LoVo (cell line): ENCODE measurements around the gene CTDSP2.

ENCODE experiments used
- DNase-seq: peaks from one replicate; pipeline ENCODE4 v3.0.0-alpha.2; 2016; ENCODE audit warnings: low spot score

CTDSP2 gene

DNA sequence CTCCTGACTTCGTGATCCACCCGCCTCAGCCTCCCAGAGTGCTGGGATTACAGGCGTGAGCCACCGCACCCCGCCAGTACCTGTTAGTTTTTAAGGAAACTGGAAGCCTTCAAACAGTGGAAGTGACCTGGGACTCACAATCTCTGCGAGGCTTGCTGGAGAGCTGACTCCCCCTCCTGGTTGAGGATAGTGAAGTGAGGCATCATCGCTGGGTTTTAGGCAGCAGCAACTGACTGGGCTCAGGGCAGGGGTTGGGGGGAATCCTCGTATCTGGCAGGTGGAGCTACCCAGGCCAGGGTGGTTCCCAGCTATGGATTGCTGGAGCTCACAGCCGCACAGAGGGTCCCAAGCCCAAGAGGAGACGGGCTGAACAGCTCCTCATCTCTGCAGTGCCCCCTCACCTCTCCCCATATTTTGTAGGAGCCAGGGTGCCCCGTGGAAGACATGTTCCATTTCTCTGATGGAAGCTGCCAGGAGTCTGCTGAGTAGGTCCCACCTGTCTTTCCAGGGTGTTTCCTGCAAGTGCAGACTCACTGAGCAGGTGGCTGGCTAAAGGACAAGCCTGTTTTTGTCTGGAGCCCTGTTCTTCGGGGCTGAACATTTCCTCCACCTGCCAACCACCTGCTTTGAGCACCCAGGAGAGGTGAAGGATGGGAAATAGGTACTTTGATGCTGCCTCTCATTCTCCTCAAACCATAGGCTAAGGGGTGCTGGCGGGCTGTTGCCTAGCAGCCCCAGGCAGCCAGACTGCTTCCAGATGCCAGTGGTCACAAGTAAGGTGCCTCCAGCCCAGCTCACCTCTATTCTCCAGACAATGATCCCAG is 31.1 kb downstream of the CTDSP2 start:
- no peak for DNase-seq

- DNase-seq: no peak
Measured at GRCh38 chr12:57813971-57814772, 32.4 kb downstream of the CTDSP2 start.

DNA sequence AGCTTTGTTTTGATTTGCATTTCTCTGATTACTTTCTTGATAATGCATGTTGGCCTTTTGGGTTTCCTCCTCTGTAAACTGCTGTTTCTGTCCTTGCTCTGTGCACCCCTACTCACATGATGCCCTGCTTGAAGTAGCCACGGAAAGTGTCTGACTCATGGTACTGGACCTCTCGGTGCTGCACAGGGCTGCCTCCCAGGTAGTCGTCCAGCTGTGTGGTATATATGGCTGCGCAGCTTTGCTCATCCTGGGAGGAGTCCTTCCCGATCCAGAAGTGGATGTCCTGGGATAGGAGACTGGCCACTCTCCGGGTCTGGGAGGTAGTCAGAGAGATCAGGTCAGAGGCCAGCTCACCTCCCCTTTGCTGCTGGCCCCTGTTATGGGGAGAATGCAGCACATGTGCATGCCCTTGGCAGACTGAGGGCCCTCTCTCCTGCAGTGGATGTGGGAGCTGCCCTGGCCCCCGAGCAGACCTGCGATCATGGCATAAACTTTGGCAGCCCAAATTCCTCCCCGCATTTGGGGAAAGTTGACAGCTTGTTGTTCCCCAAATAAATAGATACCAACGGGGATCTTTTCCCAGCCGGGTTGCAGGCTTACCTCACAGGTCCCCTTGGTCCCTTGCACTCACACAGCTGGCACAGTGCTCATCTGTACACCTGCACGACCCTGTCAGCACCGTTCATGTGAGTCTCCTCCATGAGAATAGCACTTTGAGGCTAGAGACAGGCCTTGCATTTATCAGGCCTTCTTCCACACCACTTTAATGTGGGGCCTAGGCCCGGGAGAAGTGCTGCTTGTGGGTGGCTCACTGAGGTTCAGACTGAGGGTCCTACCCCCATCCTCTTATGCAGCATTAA is 33.2 kb downstream of the CTDSP2 start:
- no peak for DNase-seq

- DNase-seq: no peak
Measured at GRCh38 chr12:57811028-57811755, 35.3 kb downstream of the CTDSP2 start.

DNA sequence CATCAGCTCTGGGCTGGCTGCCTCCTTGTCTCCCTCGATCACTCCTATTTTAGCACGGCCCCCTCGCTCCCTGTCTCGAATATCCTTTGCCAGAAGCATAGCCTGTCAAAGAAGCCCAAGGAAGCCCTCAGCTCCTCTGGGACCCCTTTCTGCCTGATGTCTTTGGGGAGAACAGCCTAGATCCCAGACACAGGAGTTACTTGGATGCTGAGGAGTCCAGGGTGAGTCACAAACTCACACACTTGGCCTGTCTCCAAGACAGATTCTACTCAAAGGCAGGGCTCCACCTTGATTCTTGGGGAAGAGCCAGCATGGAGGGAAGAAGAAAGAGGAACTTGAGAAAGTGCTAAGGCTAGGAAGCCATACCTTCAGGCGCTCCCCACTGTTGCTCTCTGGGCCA is 36.1 kb downstream of the CTDSP2 start:
- DNase-seq: peak; percentile 84

DNA sequence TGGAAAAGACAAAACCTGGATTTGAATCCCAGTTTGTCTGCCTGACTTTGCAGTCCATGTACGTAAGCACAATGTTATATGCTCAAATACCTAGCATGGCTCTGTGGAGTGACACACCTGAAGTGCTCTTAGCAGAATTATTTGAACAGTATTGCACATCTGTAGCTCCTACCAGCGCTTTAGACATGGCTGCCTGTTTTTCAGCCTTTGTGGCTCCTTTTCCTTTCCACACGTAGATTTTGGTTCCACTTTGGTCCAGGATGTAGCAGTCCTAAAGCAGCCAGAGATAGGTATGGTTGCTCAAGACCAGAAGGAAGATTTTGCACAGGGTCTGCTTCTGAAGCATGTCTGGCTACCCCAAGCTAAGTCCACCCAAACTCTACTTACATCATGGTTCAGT is 37.1 kb downstream of the CTDSP2 start:
- DNase-seq: no peak

- DNase-seq: no peak
Measured at GRCh38 chr12:57808351-57808750, 38.2 kb downstream of the CTDSP2 start.

DNA sequence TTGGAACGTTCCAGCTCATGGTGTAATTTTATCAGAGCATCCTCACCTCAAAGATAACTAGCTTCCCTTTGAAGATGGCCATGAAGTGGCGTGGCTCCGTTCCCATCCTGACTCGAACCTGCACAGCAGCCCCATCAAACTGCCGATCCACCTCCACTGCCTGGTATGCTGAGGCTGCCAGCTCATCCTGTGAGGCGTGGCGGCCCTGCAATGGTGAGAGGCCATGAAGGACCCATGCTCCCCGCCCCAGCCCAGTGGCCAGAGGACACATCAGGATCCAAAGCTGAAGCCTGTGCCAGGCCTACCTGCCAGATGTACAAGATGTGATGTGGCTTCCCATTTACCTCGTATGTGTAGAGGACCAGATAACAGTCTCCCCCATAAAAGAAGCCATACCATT is 39.2 kb downstream of the CTDSP2 start:
- no peak for DNase-seq

- DNase-seq: no peak
Measured at GRCh38 chr12:57806677-57807076, 39.9 kb downstream of the CTDSP2 start.

DNA sequence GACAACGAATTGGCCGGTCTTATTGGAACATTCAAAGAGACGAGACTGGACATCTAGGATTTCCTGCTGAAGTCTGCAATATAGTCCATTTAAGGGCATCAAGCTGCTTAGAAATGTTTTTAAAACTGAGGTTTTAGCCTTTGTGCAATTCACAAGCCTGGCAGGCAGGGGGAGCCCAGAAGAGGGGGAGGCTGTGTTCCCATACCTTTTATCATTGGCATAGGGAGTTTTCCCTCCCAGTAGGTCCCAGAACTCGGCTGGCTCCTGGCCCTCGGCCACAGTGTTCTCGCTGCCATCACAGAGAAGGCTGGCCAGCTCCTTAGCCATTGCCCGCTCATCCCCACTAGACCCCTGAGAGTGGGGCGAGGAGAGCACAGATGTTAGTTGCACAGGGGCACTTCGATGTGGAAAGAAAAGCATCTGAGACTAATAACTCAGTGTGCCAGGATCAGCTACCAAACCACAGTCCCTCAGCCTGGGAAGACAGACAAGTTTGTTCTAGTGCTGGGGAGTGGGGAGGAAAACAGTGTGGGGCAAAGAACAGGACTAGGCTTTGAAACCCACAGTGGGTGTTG is 43.1 kb downstream of the CTDSP2 start:
- DNase-seq: peak; percentile 44

DNA sequence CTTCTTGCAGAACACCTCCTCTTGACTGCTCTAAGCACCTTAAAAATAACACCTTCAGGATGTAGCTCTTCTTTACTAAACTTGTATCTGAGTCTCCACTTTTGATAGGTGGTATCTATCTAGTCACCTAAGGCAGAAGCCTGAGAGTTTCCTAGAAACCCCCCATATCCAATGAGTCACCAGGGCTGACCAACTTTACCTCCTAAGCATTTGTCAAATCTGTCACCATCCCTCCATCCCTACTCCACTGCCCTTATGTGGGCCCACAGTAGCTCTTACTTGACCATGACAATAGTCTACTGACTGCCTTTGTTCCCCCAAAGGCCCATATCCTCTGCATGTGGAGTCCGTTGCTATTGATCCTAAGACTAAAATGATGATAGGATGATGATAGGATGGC is 43.9 kb downstream of the CTDSP2 start:
- no peak for DNase-seq

- no peak for DNase-seq
Measured at GRCh38 chr12:57800965-57801364, 45.6 kb downstream of the CTDSP2 start.

GRCh38 chr12:57797933-57798332 is 48.6 kb downstream of the CTDSP2 start:
- no peak for DNase-seq

DNA sequence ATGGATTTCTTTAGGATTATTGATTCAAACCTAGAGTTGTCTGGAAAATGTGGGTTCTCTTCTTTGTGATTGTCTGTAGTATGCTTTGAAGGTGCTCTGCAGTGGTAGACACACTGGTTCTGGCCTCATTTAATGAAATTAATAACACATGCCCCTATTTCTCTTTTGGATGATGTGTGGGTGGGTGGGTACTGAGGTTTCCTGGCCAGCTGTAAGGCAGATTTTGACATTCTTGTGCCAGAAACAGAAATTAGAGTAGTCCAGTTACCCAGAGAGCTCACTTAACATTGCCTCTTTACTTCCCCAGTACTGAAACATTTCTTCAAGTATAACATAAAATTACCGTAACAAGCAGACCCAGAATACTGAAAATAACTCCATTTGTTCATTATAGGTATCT is 49.5 kb downstream of the CTDSP2 start:
- no peak for DNase-seq

- DNase-seq: no peak
Measured at GRCh38 chr12:57795354-57795753, 51.2 kb downstream of the CTDSP2 start.

DNA sequence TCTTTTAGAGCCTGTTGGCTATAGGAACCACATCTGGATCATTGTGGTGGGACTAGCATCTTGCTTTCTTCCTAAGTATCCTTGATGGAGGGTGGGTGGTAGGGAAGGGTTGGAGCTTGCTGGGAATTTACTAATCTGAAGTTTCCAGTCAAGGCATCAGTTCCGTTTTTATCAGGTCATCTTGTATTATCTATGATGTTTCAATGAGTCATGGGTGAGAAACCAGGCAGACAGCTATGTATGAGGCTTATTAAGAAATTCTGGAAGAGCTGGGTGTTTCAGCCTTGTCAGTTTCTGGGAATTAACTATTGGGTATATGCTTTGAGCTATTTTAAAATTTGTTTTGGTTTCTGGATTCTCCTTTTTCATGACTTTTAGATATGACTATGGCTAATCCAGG is 52.6 kb downstream of the CTDSP2 start:
- no peak for DNase-seq

GRCh38 chr12:57783861-57784260 is 62.7 kb downstream of the CTDSP2 start:
- DNase-seq: no peak

DNA sequence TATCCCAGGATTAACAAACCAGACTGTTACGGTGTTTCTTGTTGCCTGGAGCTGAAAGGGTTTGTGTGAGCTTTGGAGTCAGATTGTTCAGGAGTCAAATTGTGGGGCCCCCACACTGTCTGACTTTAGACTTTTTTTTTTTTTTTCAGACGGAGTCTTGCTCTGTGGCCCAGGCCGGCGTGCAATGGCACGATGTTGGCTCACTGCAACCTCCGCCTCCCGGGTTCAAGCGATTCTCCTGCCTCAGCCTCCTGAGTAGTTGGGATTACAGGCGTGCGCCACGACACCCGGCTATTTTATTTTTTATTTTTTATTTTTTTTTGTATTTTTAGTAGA is 63.1 kb downstream of the CTDSP2 start:
- no peak for DNase-seq

DNA sequence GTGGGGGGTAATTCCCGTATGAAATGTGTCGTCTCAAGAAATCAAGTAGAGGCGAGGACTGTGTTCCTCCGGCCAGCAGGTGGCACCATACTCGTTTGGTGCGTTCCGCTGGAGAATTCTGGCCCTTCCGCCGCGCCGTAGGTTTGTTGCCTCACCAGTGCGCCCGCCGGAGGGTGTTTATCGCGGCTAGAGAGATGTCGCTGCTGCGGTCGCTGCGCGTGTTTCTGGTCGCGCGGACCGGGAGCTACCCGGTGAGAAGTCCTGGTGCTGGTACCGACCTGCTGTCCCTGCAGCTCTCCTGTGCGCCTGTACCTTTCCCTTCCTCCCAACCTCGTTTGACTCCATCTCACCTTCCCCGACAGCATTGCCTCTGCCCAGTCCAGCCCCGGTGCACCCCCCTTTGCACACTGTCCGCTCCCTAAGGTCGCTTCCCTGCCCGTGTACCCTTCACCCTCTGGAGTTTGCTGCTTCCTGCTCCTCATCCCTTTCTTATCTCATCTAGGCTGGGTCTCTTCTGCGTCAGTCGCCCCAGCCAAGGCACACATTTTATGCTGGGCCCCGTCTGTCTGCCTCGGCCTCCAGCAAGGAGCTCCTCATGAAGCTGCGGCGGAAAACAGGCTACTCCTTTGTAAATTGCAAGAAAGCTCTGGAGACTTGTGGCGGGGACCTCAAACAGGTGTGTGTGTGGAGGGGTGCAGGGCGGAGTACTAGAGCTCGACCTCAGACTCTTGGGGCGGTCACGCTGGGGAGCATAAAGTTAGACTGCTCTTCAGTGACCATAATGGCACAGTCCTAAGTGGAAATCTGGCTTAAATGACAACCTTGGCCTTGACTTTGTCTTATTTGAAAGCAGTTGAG is 63.7 kb downstream of the CTDSP2 start, which contains the start of gene TSFM:
TSS of gene TSFM (plus strand) at position 180 of the 858 bp plus-strand sequence. CDS start at position 195, 15 bp downstream.
- peak; percentile 99 for DNase-seq

GRCh38 chr12:57782243-57782607 is 64.3 kb downstream of the CTDSP2 start:
- DNase-seq: no peak
